Measurements from ENCODE around the gene SLCO3A1. TPM values are rescaled to one million over a fixed set of nuclear protein-coding genes. Genes with fewer than 3 reads are reported as not detected.

The SLCO3A1 gene
- total RNA-seq, 4 donors from 2014 or later = 23.1 to 62.8 (median 35.1) TPM

DNA sequence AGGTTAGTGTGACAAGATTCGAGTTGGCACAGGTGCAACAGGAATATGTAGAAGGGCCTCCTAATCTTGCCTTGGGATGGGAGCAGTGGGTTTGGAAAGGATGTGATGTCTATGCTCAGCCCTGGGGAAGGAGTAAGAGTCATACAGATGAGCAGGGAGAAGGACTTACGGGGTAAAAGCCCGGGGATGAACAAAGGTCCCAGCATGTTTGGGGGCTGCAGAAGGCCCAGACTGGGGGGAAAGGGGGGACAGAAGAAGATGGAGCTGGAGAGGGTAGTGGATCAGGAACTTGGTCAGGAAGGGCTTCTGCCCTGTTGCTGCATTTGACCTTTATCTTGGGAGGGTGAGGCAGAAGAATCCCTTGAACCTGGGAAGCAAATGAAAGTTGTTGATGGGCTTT, 300.1 kb downstream of the SLCO3A1 start:
- TF ChIP-seq, protein P1, sequence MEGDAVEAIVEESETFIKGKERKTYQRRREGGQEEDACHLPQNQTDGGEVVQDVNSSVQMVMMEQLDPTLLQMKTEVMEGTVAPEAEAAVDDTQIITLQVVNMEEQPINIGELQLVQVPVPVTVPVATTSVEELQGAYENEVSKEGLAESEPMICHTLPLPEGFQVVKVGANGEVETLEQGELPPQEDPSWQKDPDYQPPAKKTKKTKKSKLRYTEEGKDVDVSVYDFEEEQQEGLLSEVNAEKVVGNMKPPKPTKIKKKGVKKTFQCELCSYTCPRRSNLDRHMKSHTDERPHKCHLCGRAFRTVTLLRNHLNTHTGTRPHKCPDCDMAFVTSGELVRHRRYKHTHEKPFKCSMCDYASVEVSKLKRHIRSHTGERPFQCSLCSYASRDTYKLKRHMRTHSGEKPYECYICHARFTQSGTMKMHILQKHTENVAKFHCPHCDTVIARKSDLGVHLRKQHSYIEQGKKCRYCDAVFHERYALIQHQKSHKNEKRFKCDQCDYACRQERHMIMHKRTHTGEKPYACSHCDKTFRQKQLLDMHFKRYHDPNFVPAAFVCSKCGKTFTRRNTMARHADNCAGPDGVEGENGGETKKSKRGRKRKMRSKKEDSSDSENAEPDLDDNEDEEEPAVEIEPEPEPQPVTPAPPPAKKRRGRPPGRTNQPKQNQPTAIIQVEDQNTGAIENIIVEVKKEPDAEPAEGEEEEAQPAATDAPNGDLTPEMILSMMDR (IDR thresholded peaks at IDR 0.05) = no peak
- TF ChIP-seq POLR2A (IDR thresholded peaks at IDR 0.05) = no peak
- DNase-seq (ENCODE audit: low spot score in 2 of 2) = no peak
- intact Hi-C loops (cut with DNase I; ENCODE audit: low total_unique reads) = no loop called here

GRCh38 chr15:92155934-92156333, 302.4 kb downstream of the SLCO3A1 start:
- intact Hi-C loops (cut with DNase I; ENCODE audit: low total_unique reads) = no loop called here
- no peak for DNase-seq (ENCODE audit: low spot score in 2 of 2)
- H3K4me3 ChIP-seq (ENCODE audit: low read depth, poor library complexity, severe bottlenecking) = no peak overlapping the region
- WGBS, 2 donors = 84 to 87% methylated on average over 9 of the region's 9 CpGs
- TF ChIP-seq, protein P1 (IDR thresholded peaks at IDR 0.05) = no peak
- no peak for TF ChIP-seq POLR2A (IDR thresholded peaks at IDR 0.05)

More for the DNA sequence above, 300.1 kb downstream of the SLCO3A1 start:
- WGBS, 2 donors = 91 to 96% methylated on average over 3 of the region's 3 CpGs
- no peak overlapping the region for H3K4me3 ChIP-seq (ENCODE audit: low read depth, poor library complexity, severe bottlenecking)

GRCh38 chr15:92157666-92158298, 304.3 kb downstream of the SLCO3A1 start:
- TF ChIP-seq, protein P1 (IDR thresholded peaks at IDR 0.05) = no peak
- TF ChIP-seq POLR2A (IDR thresholded peaks at IDR 0.05) = no peak
- intact Hi-C loops (cut with DNase I; ENCODE audit: low total_unique reads) = no loop called here
- no peak for DNase-seq (ENCODE audit: low spot score in 2 of 2)
- 89 to 92% methylated on average over 10 of the region's 10 CpGs for WGBS, 2 donors
- H3K4me3 ChIP-seq (ENCODE audit: low read depth, poor library complexity, severe bottlenecking) = no peak overlapping the region

GRCh38 chr15:92158426-92158825, 304.9 kb downstream of the SLCO3A1 start:
- no peak overlapping the region for H3K4me3 ChIP-seq (ENCODE audit: low read depth, poor library complexity, severe bottlenecking)
- intact Hi-C loops (cut with DNase I; ENCODE audit: low total_unique reads) = no loop called here
- DNase-seq (ENCODE audit: low spot score in 2 of 2) = no peak
- WGBS, 2 donors = 50 to 65% methylated on average over 6 of the region's 6 CpGs
- TF ChIP-seq, protein P1 (IDR thresholded peaks at IDR 0.05) = no peak
- TF ChIP-seq POLR2A (IDR thresholded peaks at IDR 0.05) = no peak

DNA sequence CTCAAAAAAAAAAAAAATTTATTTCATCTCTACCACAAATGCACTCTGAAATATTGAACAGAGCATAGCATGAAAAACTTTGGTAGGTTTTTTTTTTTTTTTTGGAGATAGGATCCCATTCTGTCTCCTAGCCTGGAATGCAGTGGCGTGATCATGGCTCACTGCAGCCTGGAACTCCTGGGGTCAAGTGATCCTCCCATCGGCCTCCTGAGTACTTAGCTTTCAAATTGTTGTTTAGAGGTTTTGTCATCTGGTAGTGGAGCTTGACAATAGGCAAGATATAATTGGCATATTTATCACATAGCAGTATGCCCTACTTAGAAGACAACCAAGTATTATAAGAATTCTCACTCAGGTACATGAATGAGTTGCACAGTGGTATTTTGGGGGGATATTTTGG, 306.0 kb downstream of the SLCO3A1 start:
- TF ChIP-seq POLR2A (IDR thresholded peaks at IDR 0.05) = no peak
- TF ChIP-seq, protein P1 (IDR thresholded peaks at IDR 0.05) = no peak
- WGBS, 2 donors = 92 to 94% methylated on average over 2 of the region's 2 CpGs
- H3K4me3 ChIP-seq (ENCODE audit: low read depth, poor library complexity, severe bottlenecking) = no peak overlapping the region
- no peak for DNase-seq (ENCODE audit: low spot score in 2 of 2)
- intact Hi-C loops (cut with DNase I; ENCODE audit: low total_unique reads) = no loop called here
